Airway epithelial cell (primary cell): ENCODE measurements around the gene CCNK. TPM values are rescaled to one million over a fixed set of nuclear protein-coding genes. Genes with fewer than 3 reads are reported as not detected.

Experiments used
- total RNA-seq: library from RNA; depleted of rRNA; stranded (reverse); fragments of >200 nt; gene quantifications from 2 replicates; pipeline ENCODE4 v1.2.3, GENCODE V29; 2015

The CCNK gene
- total RNA-seq: 7.5 and 16.9 TPM in 2 replicates

GRCh38 chr14:99480917-99481744, at the start of gene CCNK:
TSS of gene CCNK (plus strand) at chr14:99481409. CDS start at chr14:99492678, 11,269 bp downstream.

DNA sequence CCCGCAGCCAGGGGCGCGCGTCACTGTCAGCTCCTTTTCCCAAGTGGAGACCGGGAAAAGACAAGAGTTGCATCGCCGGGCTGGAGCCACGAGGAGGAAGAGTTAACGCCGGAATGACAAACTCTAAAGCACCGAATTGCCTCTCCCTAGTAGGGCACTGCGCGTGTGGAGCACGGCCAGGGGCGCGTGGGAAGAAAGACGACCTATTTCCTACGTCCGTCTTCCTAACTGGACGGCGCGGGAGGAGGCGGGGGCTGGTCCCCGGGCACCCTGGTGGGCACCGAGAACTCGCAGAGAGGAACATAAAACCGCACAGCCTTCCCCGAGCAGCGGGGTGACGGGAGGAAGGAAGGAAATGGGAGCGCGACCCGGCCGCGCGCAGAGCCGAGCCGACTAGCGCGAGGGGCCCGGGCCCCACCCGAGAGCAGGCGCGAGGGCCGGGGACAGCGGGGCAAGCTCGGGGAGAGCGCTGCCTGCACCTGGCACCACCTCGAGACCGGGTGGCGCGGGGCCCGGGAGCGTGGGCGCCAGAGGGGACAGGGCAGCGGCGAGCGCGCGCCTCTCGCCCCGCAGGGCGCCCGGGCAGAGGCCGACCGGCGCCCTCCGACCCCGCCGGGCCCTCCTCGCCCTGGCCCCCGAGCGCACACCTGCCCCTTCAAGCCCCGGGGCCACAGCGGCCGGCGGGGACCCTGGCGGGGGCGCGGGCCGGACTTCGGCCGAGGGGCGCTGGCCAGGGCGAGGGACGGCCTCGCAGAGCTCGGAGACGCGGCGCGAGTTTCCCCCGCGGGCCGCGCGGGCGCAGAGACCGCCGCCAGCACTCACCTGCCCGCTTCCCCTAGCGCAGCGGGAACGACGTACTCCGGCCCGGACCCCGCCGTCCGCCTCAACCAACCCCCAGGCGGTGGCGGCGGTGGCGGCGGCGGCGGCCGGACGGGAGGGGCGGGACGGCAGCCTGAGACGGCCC, 1.0 kb upstream of the CCNK start, which contains the start of gene SETD3:
Gene SETD3, minus strand, starts transcription at position 954 of the 964 bp plus-strand sequence. CDS start 15,054 bp downstream, outside the sequence.

Other genes starting within 250 kb of the CCNK start
- gene BCL11B, start 209.2 kb upstream of the CCNK start, total RNA-seq: 6.6 and 10.1 TPM in 2 replicates
- gene SETD3, start 550 bp upstream of the CCNK start, total RNA-seq: 37.1 and 44.3 TPM in 2 replicates
- 28.5 and 42.3 TPM in 2 replicates for gene CCDC85C, start 122.8 kb downstream of the CCNK start, total RNA-seq
- gene HHIPL1, start 163.7 kb downstream of the CCNK start, total RNA-seq: 0.37 and 0.42 TPM in 2 replicates
- not detected in 2 replicates for gene CYP46A1, start 202.9 kb downstream of the CCNK start, total RNA-seq